HG02610 (cell line): ENCODE results near the gene PPP4R4.

Experiments used
- ATAC-seq: cut with Tn5 transposase; IDR thresholded peaks from one replicate; pipeline ENCODE4 v1.9.1; 2021; ENCODE audit warnings: mild to moderate bottlenecking, moderate library complexity; ENCODE audit not compliant: unreplicated experiment

PPP4R4 gene

DNA sequence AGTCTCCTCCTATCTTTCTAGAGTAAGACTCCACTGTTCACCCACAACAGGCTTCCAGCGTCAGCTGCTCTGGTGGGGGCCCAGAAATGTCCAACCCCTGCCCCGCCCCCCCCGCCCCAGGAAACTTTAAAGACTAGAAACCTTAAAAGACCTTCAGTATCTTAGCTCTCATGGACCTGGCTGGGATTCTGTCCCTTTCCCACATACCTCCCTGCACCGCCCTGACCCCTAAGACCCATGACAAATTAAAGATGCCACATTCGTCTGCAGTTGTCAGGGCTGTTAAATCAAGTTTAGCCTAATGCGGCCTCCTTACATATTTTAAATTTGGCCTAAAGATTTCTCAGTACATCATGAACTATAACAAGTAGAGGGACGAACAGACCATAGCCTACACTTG is 129.0 kb downstream of the PPP4R4 start:
- no peak for ATAC-seq

DNA sequence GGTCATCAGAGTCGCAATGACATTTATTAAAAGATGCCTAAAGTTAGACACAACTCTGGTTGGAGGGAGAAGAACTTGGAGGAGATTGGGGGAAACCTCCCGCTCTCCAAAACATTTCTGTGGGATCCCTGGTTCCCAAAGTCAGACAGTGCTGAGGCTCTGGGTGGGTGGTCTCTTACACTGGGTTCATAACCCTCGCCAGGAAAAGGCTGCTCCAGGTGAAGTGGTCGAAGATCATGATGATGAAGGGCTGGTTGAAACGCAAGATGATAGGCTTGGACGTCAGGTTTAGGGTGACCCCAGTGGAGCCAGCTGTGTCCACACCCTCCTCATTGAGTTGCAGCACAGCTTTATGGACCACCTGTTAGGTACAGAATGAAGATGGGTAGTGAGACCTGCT is 130.1 kb downstream of the PPP4R4 start:
- ATAC-seq, result no peak

DNA sequence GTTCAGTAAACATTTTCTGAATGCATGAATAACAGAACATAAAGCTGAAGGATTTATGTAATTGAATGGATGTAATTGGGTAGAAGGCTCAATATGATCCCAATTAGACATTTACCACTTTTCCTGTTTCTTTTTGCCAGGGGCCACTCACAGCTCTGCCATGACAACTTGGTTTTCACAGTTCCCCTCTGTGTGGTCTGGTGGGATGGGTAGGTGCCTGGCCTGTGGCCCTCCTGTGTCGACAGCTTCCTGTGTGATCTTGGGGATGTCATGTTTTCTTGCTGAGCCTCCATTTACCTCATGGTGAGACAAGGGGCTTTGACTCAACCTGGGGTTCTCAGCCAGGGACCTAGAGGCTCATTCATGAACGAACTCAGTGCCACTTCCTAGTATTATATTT is 131.5 kb downstream of the PPP4R4 start:
- no peak for ATAC-seq

DNA sequence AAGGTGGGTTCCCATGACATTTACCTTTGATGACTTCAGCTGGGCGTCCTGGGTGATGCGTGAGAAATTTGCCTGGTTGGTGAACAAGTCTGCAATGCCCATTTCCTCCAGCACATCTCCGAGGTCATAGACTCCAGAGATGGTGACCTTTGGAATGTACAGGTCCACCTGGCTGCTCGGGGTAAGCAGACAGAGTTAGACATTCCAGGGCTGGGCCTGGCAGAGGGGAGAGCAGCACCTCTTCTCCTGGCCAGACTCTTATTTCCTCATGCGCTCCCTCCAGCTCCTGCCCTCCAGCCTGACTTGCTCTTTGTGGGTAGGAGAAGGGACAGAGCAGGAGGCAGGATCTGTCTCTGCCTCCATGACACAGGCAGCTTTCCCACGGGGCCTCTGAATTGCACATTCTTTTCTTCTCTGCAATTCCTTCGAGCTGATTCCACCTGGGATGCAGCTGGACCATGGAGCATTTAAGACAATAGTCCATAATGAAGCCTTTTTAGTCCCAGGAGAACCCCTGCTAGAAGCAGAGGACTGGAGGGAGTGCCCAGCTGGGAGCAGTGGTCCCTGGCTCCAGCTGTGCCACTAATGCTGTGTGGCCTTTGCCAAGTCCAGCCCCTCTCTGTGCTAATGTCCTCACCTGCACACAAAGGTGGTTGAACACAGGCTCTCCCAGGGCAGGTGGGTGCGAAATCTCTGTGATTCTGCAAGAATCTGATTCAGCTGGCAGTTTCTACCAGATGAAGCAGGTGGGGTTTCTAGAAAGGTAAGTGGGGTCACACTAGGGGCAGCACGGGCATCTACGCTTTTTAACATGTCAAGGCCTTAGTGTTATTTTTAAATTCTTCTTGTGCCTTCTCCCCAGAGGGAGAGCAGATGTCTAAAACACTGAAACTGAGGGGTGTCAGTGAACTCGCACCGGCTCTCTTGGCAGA is 132.2 kb downstream of the PPP4R4 start:
- ATAC-seq, result no peak

DNA sequence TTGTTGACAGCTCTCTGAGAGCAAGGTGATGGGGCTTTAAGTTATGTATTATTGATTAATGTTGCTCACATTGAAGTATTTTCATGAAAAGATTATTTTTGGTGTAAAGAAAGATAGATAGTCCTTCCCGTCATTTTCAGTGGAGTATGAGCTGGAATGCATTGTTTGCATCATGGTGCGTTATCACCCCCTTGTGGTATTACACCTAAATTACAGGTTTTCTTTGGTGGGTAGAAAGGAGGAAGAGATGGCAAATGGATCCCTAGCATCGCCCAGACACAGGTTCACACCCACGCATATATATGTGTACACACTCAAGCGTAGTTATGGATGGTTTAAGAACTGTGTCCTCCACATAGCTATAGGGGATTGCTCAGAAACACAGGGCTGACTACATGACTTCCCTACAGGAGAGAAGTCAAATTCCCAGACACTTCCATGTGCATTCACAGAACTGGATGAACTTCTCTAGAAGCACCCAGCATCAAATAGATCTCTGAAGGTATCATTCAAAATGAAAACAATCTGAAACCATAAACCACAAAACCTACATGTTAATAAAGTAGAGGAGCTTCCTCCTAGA is 133.4 kb downstream of the PPP4R4 start:
- no peak for ATAC-seq

DNA sequence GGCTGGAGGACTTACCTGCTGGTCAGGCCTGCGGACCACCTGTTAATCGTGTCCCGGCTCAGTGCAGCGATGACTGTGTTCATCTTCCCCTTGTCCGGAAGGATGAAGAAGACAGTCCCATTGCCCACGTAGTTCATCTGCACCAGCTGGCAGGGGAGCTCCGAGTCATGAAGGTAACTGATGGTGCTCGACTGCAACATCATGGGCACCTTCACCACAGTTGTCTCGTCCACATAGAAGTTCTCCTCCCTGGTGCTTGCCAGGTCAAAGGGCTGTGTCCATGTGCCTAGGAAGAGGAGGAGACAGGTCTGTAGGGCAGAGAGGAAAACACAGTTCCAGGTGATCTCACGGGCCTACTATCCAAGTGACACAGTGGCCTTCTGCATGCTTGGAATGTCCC is 135.6 kb downstream of the PPP4R4 start:
- ATAC-seq, result no peak

DNA sequence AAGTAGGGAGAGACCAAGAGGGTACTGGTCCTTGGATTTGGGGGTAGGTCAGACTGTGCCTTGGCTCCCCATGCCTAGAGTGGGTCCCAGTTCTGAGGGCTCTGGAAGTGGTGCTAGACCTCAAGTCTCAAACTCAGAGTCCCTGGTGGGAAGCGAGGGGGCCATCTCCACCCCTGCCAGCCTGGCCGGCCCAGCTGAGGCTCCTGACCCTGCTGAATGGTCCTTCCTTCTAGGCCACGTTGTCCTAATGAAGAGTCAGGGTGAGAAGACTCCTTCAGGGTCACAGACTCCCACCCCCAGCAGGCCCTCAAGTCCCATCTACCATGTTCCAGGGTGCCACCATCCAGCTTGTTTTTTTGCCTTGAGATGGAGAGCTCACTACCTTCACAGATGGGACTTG is 136.1 kb downstream of the PPP4R4 start:
- ATAC-seq, result no peak

DNA sequence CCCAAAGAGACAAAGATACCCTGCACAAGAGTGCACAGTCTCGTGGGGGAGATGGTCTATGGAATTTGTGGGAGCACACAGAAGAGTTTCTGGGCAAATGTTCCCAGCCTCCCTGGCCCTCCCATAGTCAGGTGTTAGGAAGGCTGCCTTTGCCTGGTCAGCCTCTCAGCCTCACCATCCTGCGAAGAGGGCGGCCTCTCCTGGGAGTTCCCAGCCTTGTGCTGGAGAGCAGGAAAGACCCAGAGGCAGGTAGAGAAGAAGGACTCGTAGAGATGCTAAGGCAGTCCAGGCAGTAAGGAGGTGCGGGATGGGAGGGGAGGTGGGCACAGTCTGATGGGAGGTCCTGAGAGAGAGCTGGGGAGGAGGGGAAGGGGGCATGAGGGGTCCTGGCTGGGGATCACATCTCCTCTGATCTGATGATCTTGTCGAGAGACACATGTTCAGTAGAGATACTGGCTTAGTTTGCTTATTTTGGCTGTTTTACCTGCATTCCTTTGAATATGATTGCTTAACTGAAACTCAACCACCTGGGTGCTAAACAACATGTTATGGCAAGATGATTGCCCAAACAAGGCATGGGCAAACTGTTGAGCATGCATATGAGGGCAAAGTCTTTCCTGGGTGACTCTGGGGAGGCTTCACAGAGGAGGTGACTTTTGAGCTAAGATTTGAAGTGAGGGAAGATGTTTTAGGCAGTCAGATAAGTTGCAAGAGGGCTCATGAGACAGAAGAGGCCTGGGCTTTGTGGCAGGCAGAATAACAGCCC is 138.5 kb downstream of the PPP4R4 start:
- ATAC-seq, result no peak

DNA sequence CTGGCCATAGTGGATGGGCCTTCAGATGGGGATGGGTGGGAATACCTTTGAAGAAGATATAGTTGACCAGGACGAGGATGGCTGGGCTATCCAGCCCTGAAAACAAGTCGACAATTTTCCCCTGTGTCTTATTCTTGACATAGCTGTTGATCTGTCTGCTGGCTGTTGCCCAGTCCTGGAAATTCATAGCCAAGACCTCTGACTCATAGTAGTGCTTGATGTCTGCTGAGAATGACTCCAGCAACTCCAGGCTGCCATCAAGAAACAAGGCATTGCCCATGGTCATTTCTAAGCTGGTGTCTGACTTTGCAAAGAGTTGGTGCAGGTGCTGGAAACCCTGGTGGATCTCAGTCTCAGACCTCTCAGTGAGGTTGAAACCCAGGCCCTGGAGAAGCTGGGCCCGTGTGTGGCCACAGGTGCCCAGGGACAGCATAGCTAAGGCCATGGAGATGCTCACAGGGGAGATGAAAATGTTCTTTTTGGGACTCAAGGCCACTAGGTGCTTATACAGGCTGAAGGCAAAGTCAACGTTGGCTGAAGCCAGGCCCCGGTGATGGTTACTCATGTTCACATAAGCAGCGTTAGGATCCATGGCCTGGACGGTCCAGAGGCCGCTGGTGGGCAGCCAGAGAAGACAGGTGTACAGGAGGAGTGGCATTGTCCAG is 140.0 kb downstream of the PPP4R4 start:
- no peak for ATAC-seq

DNA sequence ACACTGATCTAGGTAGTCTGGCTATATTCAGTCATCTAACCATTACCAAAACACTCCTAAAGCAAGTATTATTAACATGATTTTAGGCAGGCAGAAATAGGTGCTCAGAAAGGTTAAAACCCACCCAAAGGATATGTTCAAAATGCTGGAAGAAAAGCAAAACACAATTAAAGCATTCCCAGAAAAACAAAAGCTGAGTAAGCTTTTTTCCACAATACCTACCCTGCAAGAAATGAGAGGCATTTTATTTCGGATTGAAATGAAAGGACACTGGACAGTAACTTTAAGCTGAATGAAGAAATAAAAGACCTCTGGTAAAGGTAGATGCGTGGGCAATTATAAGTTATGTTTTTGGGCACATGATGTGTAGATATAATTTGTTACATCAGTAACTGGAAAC is 140.8 kb downstream of the PPP4R4 start:
- ATAC-seq, result no peak

DNA sequence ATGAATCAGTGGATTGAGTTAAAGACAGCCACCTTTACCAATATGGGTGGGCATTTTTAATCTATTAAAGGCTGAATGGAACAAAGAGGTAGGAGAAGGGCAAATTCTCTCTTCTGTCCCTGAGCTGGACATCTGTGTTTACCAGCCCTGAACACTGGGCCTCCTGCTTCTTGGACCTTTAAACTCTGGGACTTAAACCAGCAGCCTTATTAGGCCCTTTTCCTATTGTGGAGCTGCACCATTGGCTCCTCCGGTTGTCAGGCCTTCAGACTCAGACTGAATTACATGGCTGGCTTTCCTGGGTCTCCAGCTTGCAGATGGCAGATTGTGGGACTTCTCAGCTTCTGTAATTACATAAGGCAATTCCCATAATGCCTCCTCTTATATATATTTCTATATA is 142.6 kb downstream of the PPP4R4 start:
- no peak for ATAC-seq

DNA sequence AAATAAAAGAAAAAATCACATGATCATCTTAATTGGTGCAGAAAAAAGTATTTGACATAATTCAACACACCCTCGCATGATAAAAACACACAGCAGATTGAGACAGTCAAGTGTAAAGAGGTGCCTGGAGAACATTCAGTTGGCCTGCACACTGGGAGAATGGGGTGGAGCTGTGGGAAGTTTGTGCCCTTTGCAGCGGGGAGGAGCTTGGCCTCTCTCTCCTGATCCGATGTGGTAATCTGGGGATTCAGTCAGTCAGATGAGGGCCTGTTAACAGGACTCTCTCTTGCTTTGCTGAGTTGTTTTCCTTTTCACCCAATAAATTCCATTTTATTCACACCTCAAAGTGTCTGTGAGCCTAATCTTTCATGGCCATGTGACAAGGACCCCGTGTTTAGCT is 143.1 kb downstream of the PPP4R4 start:
- no peak for ATAC-seq

DNA sequence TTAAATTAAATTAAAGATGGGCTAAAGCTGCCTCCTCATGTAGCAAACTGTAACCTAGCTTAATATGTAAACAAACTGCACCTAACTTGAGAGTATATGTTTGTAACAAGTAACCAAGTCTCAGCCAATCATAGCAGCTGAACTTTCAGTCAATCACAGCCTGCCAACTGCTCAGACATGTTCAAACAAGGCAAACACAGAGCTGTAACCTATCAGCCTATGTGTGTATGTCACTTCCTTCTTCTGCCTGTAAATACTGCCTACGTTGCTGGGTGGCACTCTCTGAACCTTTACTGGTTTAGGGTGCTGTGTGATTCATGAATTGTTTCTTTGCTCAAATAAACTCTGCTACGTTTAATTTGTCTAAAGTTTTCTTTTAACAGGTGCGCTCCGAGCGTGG is 146.1 kb downstream of the PPP4R4 start:
- ATAC-seq, result no peak

DNA sequence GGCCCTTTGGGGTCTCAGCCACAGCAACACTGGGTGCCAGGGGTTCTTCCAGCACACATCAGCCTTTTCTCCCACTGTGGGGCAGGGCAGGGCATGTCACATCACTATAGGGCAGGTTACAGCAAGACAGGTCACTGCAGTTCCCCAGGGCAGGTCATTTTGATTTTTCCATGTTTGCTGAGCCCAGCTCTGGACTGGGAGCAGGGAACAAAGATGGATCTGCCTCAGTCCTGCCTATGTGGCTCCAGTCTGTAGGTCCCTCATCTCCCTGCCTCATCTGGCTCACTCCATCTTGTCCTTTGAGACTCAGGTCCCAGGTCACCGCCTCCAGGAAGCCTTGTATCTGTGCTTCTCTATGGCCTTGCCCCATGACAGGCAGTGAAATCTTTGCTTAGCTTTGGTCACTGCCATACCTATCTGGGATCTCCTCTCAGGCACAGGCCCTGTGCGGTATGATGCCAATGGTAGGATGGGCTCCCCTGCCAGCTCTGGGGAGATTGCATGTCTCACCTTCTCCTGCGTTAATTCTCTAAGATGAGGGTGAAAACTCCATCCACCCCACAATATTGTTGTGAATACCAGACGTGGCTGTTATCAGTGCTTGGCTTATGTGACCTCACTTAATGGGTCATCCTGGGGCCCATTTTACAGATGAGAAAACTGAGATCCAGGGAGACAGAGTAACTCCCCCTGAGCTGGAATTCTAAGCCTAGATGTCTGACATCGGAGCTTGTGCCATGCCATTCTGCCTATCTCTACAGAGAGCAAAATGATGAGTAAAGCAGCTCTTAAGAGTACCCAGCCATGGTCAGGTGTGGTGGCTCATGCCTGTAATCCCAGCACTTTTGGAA is 147.5 kb downstream of the PPP4R4 start:
- no peak for ATAC-seq

DNA sequence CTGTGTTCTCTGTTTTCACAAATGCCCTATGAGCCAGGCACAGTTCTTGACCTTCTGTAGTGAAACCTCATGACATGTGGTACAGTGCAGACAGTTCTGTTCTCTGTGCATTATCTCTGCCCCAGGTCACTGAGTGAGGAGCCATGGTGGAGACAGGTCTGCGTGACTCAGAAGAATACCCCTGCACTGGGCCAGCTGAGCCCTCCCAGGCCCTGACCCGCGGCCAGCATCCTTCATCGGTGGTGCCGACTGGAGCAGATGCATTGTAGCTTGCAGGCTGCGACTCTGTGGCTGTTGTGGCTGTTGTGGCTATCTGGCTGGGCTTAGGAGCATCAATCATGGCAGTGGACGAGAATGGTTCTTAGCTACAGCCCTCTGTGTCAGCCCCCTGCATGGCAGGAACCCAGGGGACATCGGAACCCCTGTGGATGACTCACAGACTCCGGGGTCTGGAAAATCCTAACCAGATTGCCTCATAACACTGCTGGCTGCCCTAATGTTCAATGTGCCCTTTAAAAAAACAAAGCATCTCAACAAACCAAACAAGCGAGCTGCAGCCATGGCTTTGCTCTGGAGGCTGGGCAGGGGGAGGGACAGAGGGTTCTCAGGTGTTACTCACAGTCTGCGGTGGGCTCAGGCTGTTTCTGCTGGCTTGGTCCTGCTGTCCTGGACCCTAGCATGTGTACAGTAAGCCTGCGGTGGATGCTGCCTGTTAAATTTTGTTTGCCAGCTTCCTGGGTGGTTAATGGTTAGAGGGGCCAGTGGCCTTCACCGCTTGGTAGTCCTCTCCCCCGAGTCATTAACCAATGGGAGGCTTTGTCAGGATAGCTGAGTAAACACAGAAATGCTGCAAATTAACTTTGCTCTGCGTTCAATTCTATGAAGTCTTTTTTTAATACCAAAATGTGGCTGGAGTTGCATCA is 148.8 kb downstream of the PPP4R4 start, which contains the start of gene SERPINA6:
TSS of gene SERPINA6 (minus strand) at position 689 of the 923 bp plus-strand sequence. CDS start 8,688 bp downstream, outside the sequence.
- ATAC-seq, result no peak

DNA sequence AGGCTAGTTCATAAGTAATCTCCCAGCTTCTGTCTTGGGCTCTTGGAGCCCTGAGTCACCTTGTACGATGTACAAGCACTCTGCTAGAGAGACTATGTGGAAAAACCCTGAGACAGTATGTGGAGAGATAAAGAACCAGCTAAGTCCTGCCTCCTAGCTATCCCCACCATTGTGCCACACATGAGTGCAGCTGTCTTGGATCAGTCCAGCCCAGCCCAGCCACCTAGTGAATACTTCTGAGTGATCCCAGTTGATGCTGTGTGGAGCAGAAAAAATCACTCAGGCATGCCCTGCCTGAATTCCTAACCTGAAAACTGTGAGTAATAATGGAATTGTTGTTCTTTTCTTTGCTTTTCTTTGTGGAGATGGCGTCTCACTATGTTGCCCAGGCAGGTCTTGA is 154.1 kb downstream of the PPP4R4 start:
- ATAC-seq, result no peak
